Esophagus muscularis mucosa (tissue), 4 donors: ENCODE data around the gene DLX3. TPM values are rescaled to one million over a fixed set of nuclear protein-coding genes. Genes with fewer than 3 reads are reported as not detected.

Experiments
- DNase-seq: peaks from one replicate; pipeline ENCODE4 v3.0.0-alpha.2; 2017; ENCODE audit errors: extremely low spot score
- H3K27ac ChIP-seq, 4 donors: fragments of 200-600 bp; sonication (generic); replicated peaks in 1 of 4; 1 replicate in 3 of 4; 2 replicates in 1 of 4; pipeline ENCODE4 v1.5.1; 2016 to 2019; ENCODE audit warnings: mild to moderate bottlenecking in 1 of 4
- H3K27me3 ChIP-seq, 4 donors: fragments of 200-600 bp; sonication (generic); one replicate each; pipeline versions ENCODE4 v1.5.1 to v1.6.0; 2016 to 2019
- H3K36me3 ChIP-seq, 4 donors: fragments of 200-600 bp; sonication (generic); one replicate each; pipeline ENCODE4 v1.5.1; 2016 to 2019
- H3K4me1 ChIP-seq, 4 donors: fragments of 200-600 bp; sonication (generic); one replicate each; pipeline ENCODE4 v1.5.1; 2016 to 2019
- H3K4me3 ChIP-seq, 4 donors: fragments of 200-600 bp; sonication (generic); 1 replicate in 2 of 4; 2 replicates in 2 of 4; pipeline ENCODE4 v1.5.1; 2016 to 2019; ENCODE audit warnings: mild to moderate bottlenecking in 4 of 4, moderate library complexity in 1 of 4
- H3K9me3 ChIP-seq, 4 donors: fragments of 200-600 bp; sonication (generic); 1 replicate in 3 of 4; 2 replicates in 1 of 4; pipeline ENCODE4 v1.5.1; 2016 to 2019
- CTCF ChIP-seq, 3 experiments: fragments of 200-600 bp in 2 of 3; fragments of 450-650 bp in 1 of 3; sonication (generic) in 2 of 3; IDR thresholded peaks; one replicate each; pipeline ENCODE4 v1.5.1; 2017 to 2019; ENCODE audit warnings: antibody characterized with exemption in 3 of 3, mild to moderate bottlenecking in 2 of 3, moderate library complexity in 1 of 3
- EP300 ChIP-seq: sonication (generic); formaldehyde crosslinking; IDR thresholded peaks from one replicate; pipeline ENCODE4 v1.6.1; 2017; ENCODE audit warnings: antibody characterized with exemption
- POLR2A ChIP-seq: fragments of 450-650 bp; IDR thresholded peaks from one replicate; pipeline ENCODE4 v1.6.1; 2017; ENCODE audit warnings: antibody characterized with exemption, moderate library complexity, mild to moderate bottlenecking, low read depth
- POLR2AphosphoS5 ChIP-seq, 2 donors: sonication (generic); formaldehyde crosslinking; IDR thresholded peaks; one replicate each; pipeline ENCODE4 v1.6.1; 2017; ENCODE audit warnings: antibody characterized with exemption in 2 of 2
- WGBS: methylation state at CpG from one replicate; pipeline ENCODE4 v1.1.5; 2018; 5-methylcytosine and 5-hydroxymethylcytosine counted together
- intact Hi-C: fragments of 100-400 bp; cut with DNase I; formaldehyde crosslinking; loops from one replicate; pipeline ENCODE4 v1.15.1; 2023
- total RNA-seq, 4 donors: library from RNA; depleted of rRNA; stranded (reverse); fragments of >200 nt; gene quantifications; one replicate each; pipeline versions ENCODE4 v1.1.0 to v1.2.1, GENCODE V29; 2016

The DLX3 gene
- total RNA-seq, 4 donors from 2014 or later: 0.32 TPM; not detected in 3

GRCh38 chr17:49993423-49994060 lies 1.5 kb downstream of the DLX3 start:
- TF ChIP-seq POLR2AphosphoS5 (IDR thresholded peaks at IDR 0.05): no peak
- TF ChIP-seq CTCF (IDR thresholded peaks at IDR 0.05): no peak
- no peak for TF ChIP-seq POLR2A
- TF ChIP-seq EP300: no peak
- WGBS: under 1% methylated on average over 33 of the region's 77 CpGs
- Histone ChIP-seq H3K9me3 (no peaks in the 10 kb centered on the region), H3K4me3 (peak overlapping the region; percentile 49 to 67 (median 58)), H3K27me3 (peaks cover 2 to 99% (median 48%) of the 10 kb centered on the region in 4 donors), H3K4me1 (peaks cover 34 to 54% (median 41%) of the 10 kb centered on the region in 4 donors), H3K27ac (peak overlapping the region in 1 of 4 donors; percentile 60), H3K36me3 (no peaks in the 10 kb centered on the region)
- intact Hi-C loops: loop anchor here (10.0 kb wide), 1 partner anchor 419 kb away; the partner anchor contains the start of gene NXPH3
- no peak for DNase-seq

- Histone ChIP-seq H3K36me3 (no peaks in the 10 kb centered on the region), H3K4me1 (peaks cover 34 to 52% (median 43%) of the 10 kb centered on the region in 4 donors), H3K27ac (peak overlapping the region in 1 of 4 donors; percentile 60), H3K4me3 (peak overlapping the region; percentile 49 to 67 (median 58)), H3K27me3 (peaks cover 2 to 100% (median 48%) of the 10 kb centered on the region in 4 donors), H3K9me3 (no peaks in the 10 kb centered on the region)
- intact Hi-C loops: loop anchor here (10.0 kb wide), 1 partner anchor 418 kb away; the partner anchor contains the start of gene NXPH3
- no peak for DNase-seq
- no peak for TF ChIP-seq POLR2AphosphoS5 (IDR thresholded peaks at IDR 0.05)
- no peak for TF ChIP-seq POLR2A
- no peak for TF ChIP-seq CTCF (IDR thresholded peaks at IDR 0.05)
- TF ChIP-seq EP300: no peak
- 78% methylated on average over 5 of the region's 23 CpGs for WGBS
Measured at GRCh38 chr17:49992933-49993422, 2.0 kb downstream of the DLX3 start.

GRCh38 chr17:49992191-49992932 lies 2.7 kb downstream of the DLX3 start:
- no peak for DNase-seq
- Histone ChIP-seq H3K4me1 (peaks cover 34 to 57% (median 49%) of the 10 kb centered on the region in 4 donors), H3K4me3 (no peak overlapping the region), H3K27ac (no peak overlapping the region), H3K27me3 (peaks cover 2 to 100% (median 47%) of the 10 kb centered on the region in 4 donors), H3K36me3 (no peaks in the 10 kb centered on the region), H3K9me3 (no peaks in the 10 kb centered on the region)
- TF ChIP-seq POLR2AphosphoS5 (IDR thresholded peaks at IDR 0.05): no peak
- TF ChIP-seq POLR2A: no peak
- TF ChIP-seq EP300: no peak
- 78% methylated on average over 7 of the region's 13 CpGs for WGBS
- intact Hi-C loops: loop anchor here (10.0 kb wide), 1 partner anchor 418 kb away; the partner anchor contains the start of gene NXPH3

- Histone ChIP-seq H3K27me3 (peaks cover 1 to 100% (median 43%) of the 10 kb centered on the region in 4 donors), H3K9me3 (no peaks in the 10 kb centered on the region), H3K4me3 (no peak overlapping the region), H3K27ac (no peak overlapping the region), H3K36me3 (no peaks in the 10 kb centered on the region), H3K4me1 (peaks cover 24 to 51% (median 40%) of the 10 kb centered on the region in 4 donors)
- intact Hi-C loops: loop anchor here (10.0 kb wide), 1 partner anchor 417 kb away; the partner anchor contains the start of gene NXPH3
- WGBS: 82% methylated on average over 12 of the region's 14 CpGs
- no peak for DNase-seq
- TF ChIP-seq POLR2AphosphoS5 (IDR thresholded peaks at IDR 0.05) (no peak), EP300 (no peak), POLR2A (no peak), CTCF (IDR thresholded peaks at IDR 0.05) (no peak)
Measured at GRCh38 chr17:49991409-49991808, 3.6 kb downstream of the DLX3 start.
